DMS 273 (cell line): Measurements from ENCODE around the gene DNPH1.

Experiments used
- DNase-seq: peaks from one replicate; lab custom pipeline; 2025; ENCODE audit not compliant: unreplicated experiment; lab: John Stamatoyannopoulos, UW

Gene DNPH1

GRCh38 chr6:43246301-43247113 is 17.2 kb upstream of the DNPH1 start:
- peak; percentile 63 for DNase-seq

- DNase-seq = no peak
Measured at GRCh38 chr6:43243664-43244321, 14.5 kb upstream of the DNPH1 start.

GRCh38 chr6:43242908-43243663 is 13.8 kb upstream of the DNPH1 start, which contains the start of gene TTBK1:
Gene TTBK1, plus strand, starts transcription at chr6:43243481. Its CDS starts 3,180 bp downstream, at chr6:43246661.
- DNase-seq = no peak

- DNase-seq = no peak
Measured at GRCh38 chr6:43241446-43241845, 12.2 kb upstream of the DNPH1 start.

GRCh38 chr6:43240950-43241349 is 11.7 kb upstream of the DNPH1 start:
- DNase-seq = no peak

GRCh38 chr6:43239054-43239453 is 9.8 kb upstream of the DNPH1 start:
- DNase-seq = no peak

GRCh38 chr6:43235841-43236240 is 6.6 kb upstream of the DNPH1 start:
- DNase-seq = no peak

- no peak for DNase-seq
Measured at GRCh38 chr6:43231735-43232450, 2.6 kb upstream of the DNPH1 start.

GRCh38 chr6:43231053-43231452 is 1.8 kb upstream of the DNPH1 start:
- no peak for DNase-seq

- no peak for DNase-seq
Measured at GRCh38 chr6:43229803-43230620, 731 bp upstream of the DNPH1 start.

GRCh38 chr6:43226192-43226851 is 3.0 kb downstream of the DNPH1 start:
- DNase-seq = no peak

GRCh38 chr6:43223175-43223574 is 6.1 kb downstream of the DNPH1 start:
- DNase-seq = no peak

GRCh38 chr6:43222418-43223059 is 6.7 kb downstream of the DNPH1 start:
- DNase-seq = no peak

GRCh38 chr6:43221046-43221972 is 8.0 kb downstream of the DNPH1 start:
- no peak for DNase-seq

- no peak for DNase-seq
Measured at GRCh38 chr6:43220439-43220951, 8.8 kb downstream of the DNPH1 start.

- DNase-seq = no peak
Measured at GRCh38 chr6:43219814-43220213, 9.5 kb downstream of the DNPH1 start.

GRCh38 chr6:43219119-43219518 is 10.2 kb downstream of the DNPH1 start:
- no peak for DNase-seq

- DNase-seq = no peak
Measured at GRCh38 chr6:43217351-43217750, 11.9 kb downstream of the DNPH1 start.
